ENCODE measurements around the gene PSMG4.

PSMG4 gene

DNA sequence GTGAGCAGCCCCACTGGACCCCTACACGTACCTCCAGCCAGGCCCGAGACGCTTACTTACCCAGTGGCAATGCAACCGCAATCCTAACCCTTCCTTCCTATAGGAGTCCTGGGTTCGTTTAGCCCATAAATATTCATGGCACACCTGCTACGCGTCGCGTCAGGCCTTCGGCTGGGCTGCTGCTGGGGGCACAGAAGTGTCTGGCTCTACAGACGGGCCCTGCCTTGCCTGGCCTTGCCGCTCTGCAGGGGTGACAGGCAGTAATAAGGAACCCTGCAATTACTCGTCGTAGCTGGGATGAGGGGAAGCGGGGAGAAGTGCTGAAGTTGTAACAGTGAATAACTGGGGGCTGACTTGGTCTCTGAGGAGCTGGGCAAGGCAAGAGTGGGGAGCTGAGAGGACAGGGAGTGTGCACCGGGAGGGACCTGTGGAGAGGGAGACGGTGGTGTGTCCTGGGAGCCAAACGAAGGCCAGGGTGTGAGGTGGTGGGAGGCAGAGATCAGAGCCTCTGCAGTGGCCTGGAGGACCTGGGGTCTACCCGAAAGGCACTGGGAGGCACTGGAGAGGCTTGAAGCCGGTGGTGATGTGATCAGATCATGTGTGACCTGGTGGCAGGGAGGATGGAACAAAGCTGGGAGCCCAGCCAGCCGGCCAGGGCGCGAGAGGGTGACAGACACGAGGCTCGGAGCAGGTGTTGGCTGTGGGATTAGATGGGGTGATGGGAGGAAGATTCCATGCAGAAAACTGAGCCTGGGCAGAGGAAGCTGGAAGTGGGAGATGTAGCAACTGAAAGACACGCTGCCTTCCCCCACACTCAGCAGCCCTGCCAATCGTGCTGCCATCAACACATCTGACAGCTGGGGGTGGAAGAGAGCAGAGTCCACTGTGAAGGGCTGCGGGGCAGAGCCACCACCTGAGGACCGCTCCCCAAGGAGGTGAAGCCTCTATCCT lies 36.4 kb downstream of the PSMG4 start:
- no peak overlapping the region for H3K27ac ChIP-seq (ENCODE audit: low read depth in 2 of 2, low read length in 2 of 2)
- H3K4me3 ChIP-seq (ENCODE audit: low read length in 2 of 2), result no peak overlapping the region
- no peaks in the 10 kb centered on the region for H3K9me3 ChIP-seq (ENCODE audit: control insufficient read depth in 2 of 2, low read length in 2 of 2)
- no peaks in the 10 kb centered on the region for H3K27me3 ChIP-seq (ENCODE audit: control insufficient read depth in 2 of 2, insufficient read depth in 2 of 2, low read length in 2 of 2)
- no peaks in the 10 kb centered on the region for H3K4me1 ChIP-seq (ENCODE audit: control insufficient read depth in 2 of 2, insufficient read depth in 2 of 2, low read length in 2 of 2)
- H3K36me3 ChIP-seq (ENCODE audit: control insufficient read depth in 2 of 2, insufficient read depth in 2 of 2, low read length in 2 of 2), result peaks cover 44 to 61% of the 10 kb centered on the region in 2 donors
- H3K9ac ChIP-seq (ENCODE audit: low read depth in 1 of 2, low read length in 2 of 2), result no peak overlapping the region

DNA sequence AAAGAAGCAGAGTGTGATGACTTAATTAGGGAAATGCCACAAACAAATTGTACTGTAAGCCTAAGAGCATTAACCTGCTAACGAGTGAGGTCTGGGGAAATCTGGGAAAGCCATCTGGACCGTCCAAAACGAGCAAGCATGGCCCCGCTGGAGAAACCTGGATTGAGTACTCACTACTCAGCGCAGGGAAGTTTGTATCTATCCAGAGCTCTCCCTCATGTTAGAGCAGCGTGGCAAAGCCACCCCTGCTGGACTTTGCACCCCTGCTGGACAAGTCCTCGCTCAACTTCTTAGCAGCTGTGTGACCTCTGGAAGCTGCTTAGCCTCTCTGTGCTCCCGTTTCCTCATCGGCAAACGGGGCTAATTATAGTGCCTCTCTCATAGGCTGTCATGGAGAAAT lies 37.3 kb downstream of the PSMG4 start:
- no peak overlapping the region for H3K4me3 ChIP-seq (ENCODE audit: low read length in 2 of 2)
- peaks cover 37 to 54% of the 10 kb centered on the region in 2 donors for H3K36me3 ChIP-seq (ENCODE audit: control insufficient read depth in 2 of 2, insufficient read depth in 2 of 2, low read length in 2 of 2)
- H3K9ac ChIP-seq (ENCODE audit: low read depth in 1 of 2, low read length in 2 of 2), result no peak overlapping the region

DNA sequence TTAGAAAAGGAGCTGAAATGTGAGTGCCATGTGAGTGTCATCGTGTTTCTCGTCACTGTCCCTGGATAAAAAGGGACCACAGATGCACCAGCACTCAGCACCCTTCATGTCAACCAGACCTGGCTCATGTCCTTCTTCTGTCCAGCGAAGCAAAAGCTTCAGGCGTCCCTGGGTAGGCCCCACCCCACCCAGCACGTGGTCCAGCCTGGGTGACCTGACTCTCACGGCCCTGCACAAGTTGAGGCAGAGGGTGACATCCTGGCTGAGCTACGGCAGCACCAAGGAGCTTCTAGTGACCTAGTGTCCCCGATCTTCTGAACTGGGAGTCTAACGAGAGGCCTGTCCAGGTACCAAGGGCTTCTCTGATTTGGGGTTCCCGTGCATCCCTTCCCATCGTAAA lies 37.8 kb downstream of the PSMG4 start:
- Histone ChIP-seq H3K4me3 (ENCODE audit: low read length in 2 of 2) (no peak overlapping the region), H3K27ac (ENCODE audit: low read depth in 2 of 2, low read length in 2 of 2) (no peak overlapping the region), H3K27me3 (ENCODE audit: control insufficient read depth in 2 of 2, insufficient read depth in 2 of 2, low read length in 2 of 2) (no peaks in the 10 kb centered on the region), H3K9ac (ENCODE audit: low read depth in 1 of 2, low read length in 2 of 2) (no peak overlapping the region), H3K9me3 (ENCODE audit: control insufficient read depth in 2 of 2, low read length in 2 of 2) (no peaks in the 10 kb centered on the region), H3K4me1 (ENCODE audit: control insufficient read depth in 2 of 2, insufficient read depth in 2 of 2, low read length in 2 of 2) (no peaks in the 10 kb centered on the region), H3K36me3 (ENCODE audit: control insufficient read depth in 2 of 2, insufficient read depth in 2 of 2, low read length in 2 of 2) (peaks cover 34 to 54% of the 10 kb centered on the region in 2 donors)

More for the DNA sequence above, 37.3 kb downstream of the PSMG4 start:
- Histone ChIP-seq H3K9me3 (ENCODE audit: control insufficient read depth in 2 of 2, low read length in 2 of 2) (no peaks in the 10 kb centered on the region), H3K27ac (ENCODE audit: low read depth in 2 of 2, low read length in 2 of 2) (no peak overlapping the region), H3K27me3 (ENCODE audit: control insufficient read depth in 2 of 2, insufficient read depth in 2 of 2, low read length in 2 of 2) (no peaks in the 10 kb centered on the region), H3K4me1 (ENCODE audit: control insufficient read depth in 2 of 2, insufficient read depth in 2 of 2, low read length in 2 of 2) (no peaks in the 10 kb centered on the region)

DNA sequence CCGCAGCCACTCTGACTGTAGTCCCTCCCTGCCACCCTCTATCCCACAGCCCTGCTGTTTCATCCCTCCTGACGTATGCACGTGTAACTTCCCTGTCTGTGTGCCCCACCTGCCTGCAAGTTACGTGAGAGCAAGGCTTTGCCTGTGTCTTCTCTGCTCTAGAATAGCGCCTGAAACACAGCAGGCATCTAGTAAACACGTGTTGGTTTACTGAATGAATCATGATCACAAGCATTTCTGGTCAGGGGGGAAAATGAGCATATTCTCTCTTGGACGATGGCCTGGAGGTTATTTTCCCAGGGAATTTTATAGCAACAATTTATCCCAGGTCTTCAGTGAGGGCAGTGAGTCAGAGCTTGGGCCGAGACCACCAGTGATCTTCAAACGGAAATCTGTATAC lies 38.3 kb downstream of the PSMG4 start:
- Histone ChIP-seq H3K27ac (ENCODE audit: low read depth in 2 of 2, low read length in 2 of 2) (no peak overlapping the region), H3K9me3 (ENCODE audit: control insufficient read depth in 2 of 2, low read length in 2 of 2) (no peaks in the 10 kb centered on the region), H3K9ac (ENCODE audit: low read depth in 1 of 2, low read length in 2 of 2) (no peak overlapping the region), H3K4me3 (ENCODE audit: low read length in 2 of 2) (no peak overlapping the region), H3K4me1 (ENCODE audit: control insufficient read depth in 2 of 2, insufficient read depth in 2 of 2, low read length in 2 of 2) (no peaks in the 10 kb centered on the region), H3K27me3 (ENCODE audit: control insufficient read depth in 2 of 2, insufficient read depth in 2 of 2, low read length in 2 of 2) (no peaks in the 10 kb centered on the region), H3K36me3 (ENCODE audit: control insufficient read depth in 2 of 2, insufficient read depth in 2 of 2, low read length in 2 of 2) (peaks cover 32 to 53% of the 10 kb centered on the region in 2 donors)

DNA sequence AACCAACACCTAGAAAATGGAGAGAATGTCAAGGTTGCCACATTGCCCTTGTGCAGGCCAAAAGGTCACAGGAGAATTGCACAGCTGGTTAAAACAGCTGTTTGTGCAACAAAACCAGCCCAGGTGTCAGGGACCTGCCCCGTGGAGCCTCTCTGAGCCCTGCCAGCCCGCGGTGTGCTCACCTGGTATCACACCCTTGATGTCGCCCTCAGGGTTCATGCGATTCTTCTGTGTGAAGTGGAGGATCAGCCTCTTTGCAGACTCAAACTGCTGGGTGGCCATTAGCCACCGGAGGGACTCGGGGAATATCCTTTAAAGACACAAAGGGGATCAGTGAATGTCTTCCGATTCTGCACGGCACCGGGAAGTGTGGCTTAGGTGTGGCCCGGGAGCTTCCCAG lies 39.2 kb downstream of the PSMG4 start:
- no peak overlapping the region for H3K9ac ChIP-seq (ENCODE audit: low read depth in 1 of 2, low read length in 2 of 2)
- H3K9me3 ChIP-seq (ENCODE audit: control insufficient read depth in 2 of 2, low read length in 2 of 2), result no peaks in the 10 kb centered on the region
- no peak overlapping the region for H3K27ac ChIP-seq (ENCODE audit: low read depth in 2 of 2, low read length in 2 of 2)

DNA sequence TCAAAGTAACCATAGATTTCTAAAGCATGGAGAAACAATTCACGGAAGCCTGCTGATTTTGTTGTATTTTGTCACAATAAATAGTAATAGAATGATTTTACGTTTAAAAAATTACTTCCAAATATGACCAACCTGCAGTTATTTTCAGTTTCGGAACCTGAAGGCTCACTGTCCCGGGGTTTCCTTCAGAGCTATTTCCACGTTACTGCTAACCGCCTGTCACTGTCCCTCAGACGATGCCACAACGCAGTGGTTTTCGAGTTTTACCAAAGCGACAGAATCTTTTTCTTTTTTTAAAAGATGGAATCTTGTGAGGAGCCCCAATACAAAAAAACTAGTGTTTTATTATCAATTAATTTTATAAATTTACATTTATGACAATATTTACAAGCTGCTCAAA lies 40.5 kb downstream of the PSMG4 start:
- Histone ChIP-seq H3K36me3 (ENCODE audit: control insufficient read depth in 2 of 2, insufficient read depth in 2 of 2, low read length in 2 of 2) (peaks cover 25 to 33% of the 10 kb centered on the region in 2 donors), H3K4me1 (ENCODE audit: control insufficient read depth in 2 of 2, insufficient read depth in 2 of 2, low read length in 2 of 2) (no peaks in the 10 kb centered on the region), H3K9me3 (ENCODE audit: control insufficient read depth in 2 of 2, low read length in 2 of 2) (no peaks in the 10 kb centered on the region), H3K4me3 (ENCODE audit: low read length in 2 of 2) (no peak overlapping the region), H3K9ac (ENCODE audit: low read depth in 1 of 2, low read length in 2 of 2) (no peak overlapping the region), H3K27me3 (ENCODE audit: control insufficient read depth in 2 of 2, insufficient read depth in 2 of 2, low read length in 2 of 2) (no peaks in the 10 kb centered on the region), H3K27ac (ENCODE audit: low read depth in 2 of 2, low read length in 2 of 2) (no peak overlapping the region)

More for the DNA sequence above, 39.2 kb downstream of the PSMG4 start:
- Histone ChIP-seq H3K27me3 (ENCODE audit: control insufficient read depth in 2 of 2, insufficient read depth in 2 of 2, low read length in 2 of 2) (no peaks in the 10 kb centered on the region), H3K4me1 (ENCODE audit: control insufficient read depth in 2 of 2, insufficient read depth in 2 of 2, low read length in 2 of 2) (no peaks in the 10 kb centered on the region), H3K36me3 (ENCODE audit: control insufficient read depth in 2 of 2, insufficient read depth in 2 of 2, low read length in 2 of 2) (peaks cover 26 to 44% of the 10 kb centered on the region in 2 donors), H3K4me3 (ENCODE audit: low read length in 2 of 2) (no peak overlapping the region)

DNA sequence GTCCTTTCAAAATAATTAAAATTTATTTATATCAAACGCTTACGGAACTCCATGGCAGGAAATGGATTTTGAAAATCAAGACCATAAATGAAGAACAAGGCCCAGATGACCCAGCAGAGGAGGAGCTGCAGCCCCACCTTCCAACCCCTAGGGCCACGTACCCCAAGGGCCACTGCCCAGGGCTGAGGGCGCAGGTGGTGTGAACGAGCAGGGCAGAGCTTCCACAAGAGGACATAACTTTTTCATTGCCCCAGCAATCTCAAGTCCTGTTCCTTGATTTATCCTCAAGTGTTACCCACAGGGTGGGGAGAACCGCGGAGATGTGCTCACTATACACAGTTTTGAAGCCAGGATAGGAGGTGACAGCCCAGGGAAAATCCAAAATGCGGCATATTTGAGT lies 42.8 kb downstream of the PSMG4 start:
- Histone ChIP-seq H3K36me3 (ENCODE audit: control insufficient read depth in 2 of 2, insufficient read depth in 2 of 2, low read length in 2 of 2) (peaks cover 22 to 25% of the 10 kb centered on the region in 2 donors), H3K9me3 (ENCODE audit: control insufficient read depth in 2 of 2, low read length in 2 of 2) (no peaks in the 10 kb centered on the region), H3K27ac (ENCODE audit: low read depth in 2 of 2, low read length in 2 of 2) (no peak overlapping the region), H3K4me1 (ENCODE audit: control insufficient read depth in 2 of 2, insufficient read depth in 2 of 2, low read length in 2 of 2) (no peaks in the 10 kb centered on the region), H3K27me3 (ENCODE audit: control insufficient read depth in 2 of 2, insufficient read depth in 2 of 2, low read length in 2 of 2) (no peaks in the 10 kb centered on the region), H3K4me3 (ENCODE audit: low read length in 2 of 2) (no peak overlapping the region), H3K9ac (ENCODE audit: low read depth in 1 of 2, low read length in 2 of 2) (no peak overlapping the region)

DNA sequence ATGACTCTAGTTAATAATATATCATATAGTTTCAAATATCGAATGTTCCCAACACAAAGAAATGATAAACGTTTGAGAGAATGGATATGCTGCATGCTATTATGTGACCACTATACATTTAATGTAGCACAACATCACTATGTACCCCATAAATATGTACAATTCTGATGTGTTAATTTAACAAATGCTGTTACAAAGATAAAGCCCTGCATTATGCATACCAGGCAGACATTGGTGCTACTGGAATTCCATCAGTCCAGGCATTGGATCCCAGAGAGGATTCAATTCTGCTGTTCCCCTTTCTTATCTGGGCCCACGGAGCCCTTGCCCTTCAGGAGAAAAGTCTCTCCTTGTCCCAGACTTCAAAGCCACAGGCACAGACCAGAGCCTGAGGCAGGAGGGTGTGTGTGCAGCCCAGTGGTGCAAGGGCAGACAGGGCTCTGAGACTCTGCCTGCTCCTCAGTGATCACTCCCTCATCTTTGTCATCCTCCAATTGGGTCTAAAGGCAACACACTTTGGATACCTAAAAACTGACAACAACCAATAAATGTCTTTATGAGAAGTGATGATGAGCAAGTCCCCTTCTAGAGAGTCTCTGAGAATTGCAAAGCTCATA lies 45.2 kb downstream of the PSMG4 start:
- H3K9ac ChIP-seq (ENCODE audit: low read depth in 1 of 2, low read length in 2 of 2), result no peak overlapping the region
- no peak overlapping the region for H3K27ac ChIP-seq (ENCODE audit: low read depth in 2 of 2, low read length in 2 of 2)
- no peak overlapping the region for H3K4me3 ChIP-seq (ENCODE audit: low read length in 2 of 2)
- H3K4me1 ChIP-seq (ENCODE audit: control insufficient read depth in 2 of 2, insufficient read depth in 2 of 2, low read length in 2 of 2), result no peaks in the 10 kb centered on the region
- H3K36me3 ChIP-seq (ENCODE audit: control insufficient read depth in 2 of 2, insufficient read depth in 2 of 2, low read length in 2 of 2), result peaks cover 14 to 27% of the 10 kb centered on the region in 2 donors
- H3K9me3 ChIP-seq (ENCODE audit: control insufficient read depth in 2 of 2, low read length in 2 of 2), result no peaks in the 10 kb centered on the region
- no peaks in the 10 kb centered on the region for H3K27me3 ChIP-seq (ENCODE audit: control insufficient read depth in 2 of 2, insufficient read depth in 2 of 2, low read length in 2 of 2)

DNA sequence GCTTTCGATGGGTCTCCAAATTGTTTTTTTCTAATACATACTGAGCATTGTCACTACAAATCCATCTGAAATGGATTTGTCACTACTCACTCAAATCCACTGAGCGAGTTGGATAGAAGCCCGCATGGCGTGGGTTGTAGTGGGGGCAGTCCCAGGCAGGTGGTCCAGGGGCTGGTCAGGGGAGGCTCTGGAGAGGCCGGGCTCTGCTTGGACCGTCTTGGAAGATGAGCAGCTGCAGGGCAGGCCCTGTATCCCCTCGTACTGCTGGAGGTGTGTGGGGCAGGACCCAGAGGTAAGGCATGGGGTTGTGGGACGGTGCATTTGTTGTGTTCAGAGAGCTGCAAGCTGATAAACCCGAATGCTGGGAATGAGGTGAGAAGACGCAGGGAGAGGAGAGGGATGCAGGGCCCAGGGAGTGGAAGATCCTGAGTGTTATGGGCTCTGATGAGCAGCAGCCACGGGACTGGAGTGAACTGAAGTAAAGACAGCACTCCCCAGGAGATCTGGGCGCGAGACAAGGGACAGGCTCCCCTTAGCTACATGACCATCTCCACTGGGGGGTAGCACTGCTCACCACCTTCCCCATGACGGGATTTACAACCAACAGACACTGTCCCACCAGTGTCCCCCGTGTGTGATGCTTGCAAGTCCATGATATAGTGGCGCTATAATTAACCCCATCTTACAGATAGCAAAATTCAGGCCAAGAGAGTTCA lies 45.9 kb downstream of the PSMG4 start:
- Histone ChIP-seq H3K9me3 (ENCODE audit: control insufficient read depth in 2 of 2, low read length in 2 of 2) (no peaks in the 10 kb centered on the region), H3K27ac (ENCODE audit: low read depth in 2 of 2, low read length in 2 of 2) (no peak overlapping the region), H3K9ac (ENCODE audit: low read depth in 1 of 2, low read length in 2 of 2) (no peak overlapping the region), H3K27me3 (ENCODE audit: control insufficient read depth in 2 of 2, insufficient read depth in 2 of 2, low read length in 2 of 2) (no peaks in the 10 kb centered on the region), H3K36me3 (ENCODE audit: control insufficient read depth in 2 of 2, insufficient read depth in 2 of 2, low read length in 2 of 2) (peaks cover 14 to 27% of the 10 kb centered on the region in 2 donors), H3K4me1 (ENCODE audit: control insufficient read depth in 2 of 2, insufficient read depth in 2 of 2, low read length in 2 of 2) (no peaks in the 10 kb centered on the region), H3K4me3 (ENCODE audit: low read length in 2 of 2) (no peak overlapping the region)

DNA sequence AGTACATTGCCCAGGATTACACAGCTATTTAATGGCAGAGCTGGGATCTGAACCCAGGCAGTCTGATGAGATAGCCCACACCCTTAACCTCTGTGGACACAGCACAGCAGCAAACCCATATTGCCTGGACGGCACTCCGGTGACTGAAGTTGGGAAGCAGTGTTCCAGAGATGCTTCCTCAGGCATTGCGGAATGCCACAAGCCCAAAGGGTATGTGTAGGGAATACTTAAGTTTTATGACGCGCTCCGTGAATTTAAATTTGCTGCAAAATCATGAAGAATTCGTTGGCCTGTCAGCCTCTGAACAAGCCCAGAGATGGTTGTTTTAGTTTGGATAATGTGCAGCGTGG lies 46.4 kb downstream of the PSMG4 start:
- H3K4me1 ChIP-seq (ENCODE audit: control insufficient read depth in 2 of 2, insufficient read depth in 2 of 2, low read length in 2 of 2), result no peaks in the 10 kb centered on the region
- H3K27me3 ChIP-seq (ENCODE audit: control insufficient read depth in 2 of 2, insufficient read depth in 2 of 2, low read length in 2 of 2), result no peaks in the 10 kb centered on the region
- H3K9me3 ChIP-seq (ENCODE audit: control insufficient read depth in 2 of 2, low read length in 2 of 2), result no peaks in the 10 kb centered on the region
- peaks cover 14 to 27% of the 10 kb centered on the region in 2 donors for H3K36me3 ChIP-seq (ENCODE audit: control insufficient read depth in 2 of 2, insufficient read depth in 2 of 2, low read length in 2 of 2)
- H3K27ac ChIP-seq (ENCODE audit: low read depth in 2 of 2, low read length in 2 of 2), result no peak overlapping the region
- H3K4me3 ChIP-seq (ENCODE audit: low read length in 2 of 2), result no peak overlapping the region
- no peak overlapping the region for H3K9ac ChIP-seq (ENCODE audit: low read depth in 1 of 2, low read length in 2 of 2)
